Activated CD4-positive, alpha-beta T cell treated with anti-CD3 and anti-CD28 coated beads, Interleukin-2, amount 50 U/mL, for 24 hours (primary cell): ENCODE measurements around the gene ARMC5.
"Not testable (repeated sequence)": the region's sequence is repeated elsewhere in the genome, so short reads cannot be mapped to it uniquely, and the experiment has no call there.

ENCODE experiments used
- DNase-seq, 2 donors: peaks; one replicate each; pipeline ENCODE4 v3.0.0-alpha.2; 2020; ENCODE audit warnings: low read depth in 1 of 2, low spot score in 1 of 2

The ARMC5 gene

DNA sequence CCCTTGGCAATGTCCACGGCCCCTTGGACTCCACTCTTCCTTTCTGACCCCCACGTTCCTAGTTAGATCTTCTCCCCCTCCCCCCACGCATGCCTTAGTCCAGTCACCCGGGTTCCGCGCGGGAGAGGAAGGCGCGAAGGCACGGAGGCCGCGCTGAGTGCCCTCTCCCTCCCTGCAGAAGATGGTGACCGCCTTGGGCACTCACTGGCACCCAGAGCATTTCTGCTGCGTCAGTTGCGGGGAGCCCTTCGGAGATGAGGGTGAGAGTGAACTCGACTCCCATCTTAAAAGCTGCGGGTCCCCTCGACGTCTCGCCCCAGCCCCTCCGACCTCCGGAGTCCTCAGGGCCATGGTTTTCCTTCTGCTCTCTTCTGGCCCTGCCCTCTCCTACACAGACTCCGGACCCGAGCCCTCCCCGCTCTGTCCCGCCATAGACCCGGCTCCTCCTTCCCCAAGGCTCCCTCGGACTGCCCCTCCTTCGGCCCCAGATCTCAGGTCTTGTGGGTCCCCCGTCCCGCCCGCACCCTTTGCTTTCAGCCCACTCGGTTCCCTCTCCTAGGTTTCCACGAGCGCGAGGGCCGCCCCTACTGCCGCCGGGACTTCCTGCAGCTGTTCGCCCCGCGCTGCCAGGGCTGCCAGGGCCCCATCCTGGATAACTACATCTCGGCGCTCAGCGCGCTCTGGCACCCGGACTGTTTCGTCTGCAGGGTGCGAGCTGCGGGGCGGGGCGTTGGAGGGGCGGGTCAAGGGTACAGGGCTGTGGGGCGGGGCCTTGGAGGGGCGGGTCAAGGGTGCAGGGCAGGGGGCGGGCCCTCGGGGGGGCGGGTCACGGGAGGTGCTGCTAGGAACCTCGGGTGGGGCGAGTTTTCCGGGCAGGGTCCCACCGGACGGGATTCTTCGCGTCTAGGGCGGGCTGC lies 17.3 kb downstream of the ARMC5 start:
- DNase-seq, result peak; percentile 71 to 80

DNA sequence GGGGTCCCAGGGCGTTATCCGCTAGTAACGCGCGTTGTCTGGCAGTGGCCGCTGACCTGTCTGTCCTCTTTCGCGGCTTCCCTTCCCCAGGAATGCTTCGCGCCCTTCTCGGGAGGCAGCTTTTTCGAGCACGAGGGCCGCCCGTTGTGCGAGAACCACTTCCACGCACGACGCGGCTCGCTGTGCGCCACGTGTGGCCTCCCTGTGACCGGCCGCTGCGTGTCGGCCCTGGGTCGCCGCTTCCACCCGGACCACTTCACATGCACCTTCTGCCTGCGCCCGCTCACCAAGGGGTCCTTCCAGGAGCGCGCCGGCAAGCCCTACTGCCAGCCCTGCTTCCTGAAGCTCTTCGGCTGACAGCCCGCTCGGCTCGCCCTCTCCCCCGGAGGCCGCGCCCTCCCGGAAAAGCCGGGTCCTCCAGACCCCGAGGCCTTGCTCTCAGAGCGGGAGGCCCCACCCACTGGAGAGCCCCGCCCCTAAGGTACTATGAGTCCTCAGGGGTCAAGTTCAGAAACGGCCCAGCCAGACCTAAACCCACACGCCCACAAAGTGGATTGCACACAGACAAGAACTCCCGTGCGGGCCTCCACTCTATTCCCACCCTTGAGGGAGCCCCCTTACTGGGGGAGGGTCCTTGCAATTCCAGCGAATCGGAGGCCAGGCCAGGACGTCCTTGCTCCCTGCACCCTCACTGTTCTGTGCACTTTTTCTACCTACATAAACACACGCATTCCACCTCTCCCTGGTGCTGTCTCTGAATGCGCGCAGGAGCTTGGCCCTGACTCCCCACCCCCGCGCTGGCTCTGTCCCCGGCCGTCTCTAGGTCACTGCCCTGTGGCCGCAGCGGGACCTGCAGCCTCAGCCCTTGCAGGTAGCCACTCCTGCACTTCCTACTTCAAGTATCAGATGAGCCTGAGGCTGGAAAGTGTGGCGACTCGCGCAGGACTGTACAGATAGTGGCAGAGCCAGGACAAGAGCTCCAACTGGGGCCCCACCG lies 18.2 kb downstream of the ARMC5 start:
- DNase-seq, result no peak

DNA sequence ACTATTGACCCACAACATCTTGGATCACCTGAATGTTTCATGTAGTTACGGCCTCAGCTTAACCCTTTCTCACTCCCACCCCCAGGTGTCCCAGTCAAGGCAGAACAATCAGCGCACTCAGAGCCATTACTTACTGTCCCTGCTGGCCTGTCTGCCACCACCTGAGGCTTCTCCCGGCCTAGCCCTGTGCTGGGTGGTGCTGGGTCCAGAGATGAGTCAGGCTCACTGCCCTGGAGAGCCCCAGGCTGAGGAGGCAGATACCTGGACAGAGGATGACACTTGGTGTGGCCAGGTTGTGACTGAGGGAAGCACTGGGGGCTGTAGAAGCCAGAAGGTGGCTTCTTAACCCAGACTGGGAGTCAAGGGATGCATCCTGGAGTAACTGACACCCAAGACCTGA lies 19.7 kb downstream of the ARMC5 start:
- no peak for DNase-seq

DNA sequence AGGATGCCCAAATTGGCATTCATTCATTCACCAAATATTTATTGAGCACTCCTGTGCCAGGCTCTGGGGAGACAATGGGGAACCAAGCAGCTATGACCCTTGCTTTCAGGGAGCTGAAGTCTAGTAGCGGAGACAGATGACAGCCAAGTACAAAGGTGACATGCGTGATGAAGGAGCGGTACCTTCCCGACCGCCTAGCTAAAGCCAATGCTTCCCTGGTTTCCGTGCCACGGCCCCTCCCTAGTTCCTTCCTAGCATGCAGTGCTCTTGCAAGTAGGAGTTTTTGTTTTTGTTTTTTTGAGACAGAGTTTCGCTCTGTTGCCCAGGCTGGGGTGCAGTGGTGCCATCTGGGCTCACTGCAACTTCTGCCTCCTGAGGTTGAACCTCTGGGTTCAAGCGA lies 20.4 kb downstream of the ARMC5 start:
- DNase-seq, result no peak

DNA sequence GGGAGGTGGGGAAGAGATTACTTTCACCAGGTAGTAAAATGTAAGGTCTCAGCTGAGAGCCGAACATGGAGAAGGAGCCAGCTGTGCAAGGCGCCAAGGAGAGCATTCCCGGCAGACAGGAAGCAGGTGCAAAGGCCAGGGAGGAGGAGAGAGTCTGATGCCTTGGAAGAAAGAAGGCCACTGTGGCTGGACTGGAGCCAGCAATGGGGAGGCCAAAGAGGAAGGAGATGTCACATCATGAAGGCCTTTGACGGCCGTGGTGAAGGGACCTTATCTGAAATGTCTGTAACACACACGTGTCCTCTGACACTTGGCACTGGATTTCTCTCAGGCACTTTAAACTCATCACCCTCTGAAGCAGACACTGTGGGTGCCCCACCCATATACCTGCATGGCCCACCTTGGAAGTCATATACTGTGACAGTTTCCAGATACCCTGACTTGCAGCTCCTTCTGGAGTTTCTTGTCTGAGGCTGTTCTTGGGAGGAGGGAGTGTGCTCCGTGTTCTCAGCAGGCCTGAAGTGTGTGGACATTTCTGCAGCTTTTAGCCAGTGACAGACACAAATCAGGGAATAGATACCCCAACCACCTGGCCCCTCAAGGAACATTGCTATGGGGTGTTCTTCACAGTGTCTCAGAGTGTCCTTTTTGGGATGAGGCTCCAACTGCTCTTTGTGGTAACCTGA lies 21.7 kb downstream of the ARMC5 start:
- DNase-seq, result no peak

DNA sequence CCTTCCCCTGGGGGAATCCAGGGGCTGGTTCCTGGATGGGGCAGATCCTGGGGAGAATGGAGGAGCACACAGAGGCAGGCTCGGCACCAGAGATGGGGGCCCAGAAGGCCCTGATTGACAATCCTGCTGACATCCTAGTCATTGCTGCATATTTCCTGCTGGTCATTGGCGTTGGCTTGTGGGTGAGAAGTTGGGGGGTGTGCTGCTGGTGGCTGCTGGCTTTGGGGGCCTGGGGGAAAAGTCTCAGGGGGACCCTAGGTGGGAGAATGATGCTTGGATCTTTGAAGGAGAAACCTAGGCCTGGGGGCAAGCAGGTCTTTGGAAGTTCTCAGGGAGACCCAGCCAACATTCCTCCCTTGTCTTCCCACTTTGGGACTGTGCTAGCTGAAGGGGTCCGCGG lies 23.8 kb downstream of the ARMC5 start, which contains the start of gene SLC5A2:
Gene SLC5A2, plus strand, starts transcription at position 43 of the 400 bp plus-strand sequence. Its CDS starts 14 bp downstream, at position 57.
- no peak for DNase-seq

DNA sequence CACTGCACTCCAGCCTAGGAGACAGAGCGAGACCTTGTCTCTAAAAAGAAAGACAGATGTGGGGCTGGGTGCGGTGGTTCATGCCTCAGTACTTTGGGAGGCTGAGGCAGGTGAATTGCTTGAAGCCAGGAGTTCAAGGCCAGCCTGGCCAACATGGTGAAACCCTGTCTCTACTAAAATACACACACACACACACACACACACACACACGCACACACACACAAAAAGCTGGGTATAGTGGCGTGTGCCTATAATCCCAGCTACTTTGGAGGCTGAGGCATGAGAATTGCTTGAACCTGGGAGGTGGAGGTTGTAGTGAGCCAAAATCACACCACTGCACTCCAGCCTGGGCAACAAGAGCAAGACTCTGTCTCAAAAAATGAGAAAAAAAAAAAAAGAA lies 24.7 kb downstream of the ARMC5 start:
- not testable (repeated sequence) for DNase-seq

DNA sequence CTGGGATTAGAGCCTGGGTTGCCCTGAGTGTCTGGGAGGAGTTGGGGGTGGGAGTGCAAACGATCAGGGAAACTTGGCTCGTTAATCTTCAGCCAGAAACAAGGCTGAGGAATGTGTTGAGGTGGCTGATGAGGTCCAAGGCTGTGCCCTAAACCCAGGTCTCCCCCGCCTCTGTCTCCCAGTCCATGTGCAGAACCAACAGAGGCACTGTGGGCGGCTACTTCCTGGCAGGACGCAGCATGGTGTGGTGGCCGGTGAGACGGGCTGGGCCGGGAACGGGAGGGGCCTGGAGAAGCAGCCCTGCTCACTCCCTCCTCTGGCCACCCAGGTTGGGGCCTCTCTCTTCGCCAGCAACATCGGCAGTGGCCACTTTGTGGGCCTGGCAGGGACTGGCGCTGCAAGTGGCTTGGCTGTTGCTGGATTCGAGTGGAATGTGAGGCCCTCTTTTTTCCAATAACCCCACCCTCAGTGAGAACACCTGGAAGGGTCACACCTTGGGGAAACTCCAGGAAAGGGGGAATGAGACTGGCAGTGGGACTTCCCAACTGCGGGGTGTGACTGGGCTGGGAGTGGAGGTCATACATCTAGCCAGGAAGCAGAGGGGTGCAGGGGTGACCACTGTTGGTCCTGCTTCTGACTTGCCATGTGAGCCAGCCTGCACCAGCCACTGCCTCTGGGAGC lies 25.3 kb downstream of the ARMC5 start:
- no peak for DNase-seq

GRCh38 chr16:31485571-31485970 lies 26.3 kb downstream of the ARMC5 start:
- DNase-seq, result no peak

GRCh38 chr16:31486045-31486444 lies 26.7 kb downstream of the ARMC5 start:
- no peak for DNase-seq

GRCh38 chr16:31487071-31487719 lies 27.9 kb downstream of the ARMC5 start:
- no peak for DNase-seq

GRCh38 chr16:31487720-31488467 lies 28.6 kb downstream of the ARMC5 start:
- DNase-seq, result peak; percentile 28 to 36

GRCh38 chr16:31488468-31489297 lies 29.4 kb downstream of the ARMC5 start:
- DNase-seq, result no peak

DNA sequence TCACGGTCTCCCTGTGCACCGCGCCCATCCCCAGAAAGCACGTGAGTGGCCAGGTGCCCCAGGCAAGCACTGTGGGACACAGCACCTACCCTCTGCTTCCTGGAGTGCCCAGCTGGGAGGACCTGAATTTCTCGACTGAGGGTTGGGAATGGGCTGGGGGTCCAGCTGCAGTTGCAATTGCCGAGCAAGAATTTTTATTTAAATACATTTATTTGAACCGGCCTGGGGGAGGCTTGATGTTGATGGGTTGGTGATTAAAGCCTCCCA lies 29.9 kb downstream of the ARMC5 start:
- no peak for DNase-seq

- no peak for DNase-seq
Observed at GRCh38 chr16:31489616-31490584, 30.6 kb downstream of the ARMC5 start.

- DNase-seq, result no peak
Observed at GRCh38 chr16:31491778-31492418, 32.6 kb downstream of the ARMC5 start.

DNA sequence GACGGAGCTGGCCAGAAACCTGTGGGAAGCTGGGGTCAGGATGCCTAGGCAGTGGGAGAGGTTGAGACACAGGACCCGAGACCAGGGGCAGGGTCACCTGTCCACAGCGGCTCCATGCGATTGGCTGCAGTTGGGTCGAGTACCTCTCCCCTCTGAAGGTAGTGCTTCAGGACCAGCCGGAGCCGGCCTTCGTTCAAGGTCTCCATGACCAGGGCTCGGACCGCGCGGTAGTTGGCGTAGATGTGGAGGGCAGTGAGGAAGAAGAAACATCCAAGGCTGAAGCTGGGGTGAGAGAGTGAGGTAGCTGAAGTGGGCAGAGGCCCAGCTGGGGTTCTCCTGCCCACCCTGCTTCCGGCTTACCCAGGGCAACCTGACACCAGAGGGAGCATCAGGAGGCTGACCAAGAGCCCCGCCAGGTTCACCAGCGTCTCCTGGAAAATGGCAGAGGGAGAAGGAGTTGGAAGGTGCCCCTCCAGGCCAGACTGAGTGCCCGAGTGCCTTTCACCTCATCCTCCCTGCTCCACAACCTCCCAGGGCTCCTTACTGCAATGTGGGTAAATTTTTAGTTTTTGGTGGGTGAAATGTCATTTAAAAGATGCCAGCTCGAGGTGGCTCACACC lies 34.3 kb downstream of the ARMC5 start:
- DNase-seq, result no peak
